GM10248 (cell line): ENCODE results near the gene PIK3AP1.

Source experiments
- CTCF ChIA-PET: fragments of 300-600 bp; sonication (Branson Sonifier 250); formaldehyde crosslinking; extraction: SDS; loops from one replicate; lab custom pipeline; 2021; ENCODE audit warnings: antibody characterized with exemption; lab: Yijun Ruan, JAX
- POLR2A ChIA-PET: fragments of 350-650 bp; sonication (Branson Sonifier 250); formaldehyde crosslinking; extraction: SDS; loops from one replicate; lab custom pipeline; 2020; ENCODE audit warnings: antibody characterized with exemption; lab: Yijun Ruan, JAX
- DNase-seq: peaks from one replicate; pipeline ENCODE4 v3.0.0; 2012; ENCODE audit errors: extremely low spot score
- CTCF ChIP-seq: IDR thresholded peaks from 2 replicates; pipeline ENCODE4 v1.5.1; 2012; ENCODE audit warnings: mild to moderate bottlenecking, low read depth; ENCODE audit errors: extremely low read depth, missing control alignments, control extremely low read depth

PIK3AP1 gene

GRCh38 chr10:96646751-96647166 is 73.6 kb downstream of the PIK3AP1 start:
- ChIA-PET POLR2A (no interaction called here), CTCF (interaction anchor here (0.9 to 2.8 kb wide), 4 partner anchors 20 to 186 kb away, joined by 3 to 10 read pairs (median 5); partner anchors contain the start of gene LCOR)
- no peak for TF ChIP-seq CTCF
- DNase-seq: no peak

- ChIA-PET POLR2A (no interaction called here), CTCF (interaction anchor here (0.9 to 2.8 kb wide), 4 partner anchors 20 to 186 kb away, joined by 3 to 10 read pairs (median 5); partner anchors contain the start of gene LCOR)
- DNase-seq: no peak
- no peak for TF ChIP-seq CTCF
These were observed 74.0 kb downstream of the PIK3AP1 start for GRCh38 chr10:96646301-96646700.

- peak; percentile 46 for DNase-seq
- ChIA-PET POLR2A (no interaction called here), CTCF (interaction anchor here (0.7 to 2.8 kb wide), 4 partner anchors 19 to 73 kb away, joined by 3 to 10 read pairs (median 6); no protein-coding TSS in a partner anchor)
- TF ChIP-seq CTCF: no peak
These were observed 75.1 kb downstream of the PIK3AP1 start for GRCh38 chr10:96645191-96645721.

DNA sequence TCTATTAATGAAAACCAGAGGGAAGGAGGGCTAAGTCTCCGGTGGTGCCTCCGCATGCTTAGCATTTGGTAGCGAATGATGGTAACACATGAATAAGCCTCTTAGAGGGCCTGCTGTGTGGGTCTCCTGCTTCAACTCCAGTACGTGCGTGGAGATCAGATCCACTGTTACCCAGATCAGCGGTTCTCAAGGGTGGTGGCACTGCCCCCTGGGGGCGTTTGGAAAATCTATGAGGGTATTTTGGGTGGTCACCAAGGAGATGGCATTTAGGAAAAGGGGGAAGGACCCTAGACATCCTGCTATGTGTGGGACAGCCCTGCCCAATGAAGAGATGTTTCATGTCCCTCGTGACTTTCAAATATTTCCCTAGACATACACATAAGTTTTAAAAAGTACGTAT is 76.4 kb downstream of the PIK3AP1 start:
- ChIA-PET CTCF (interaction anchor here (0.8 to 4.4 kb wide), 22 partner anchors 8 to 381 kb away, joined by 3 to 39 read pairs (median 6); no protein-coding TSS in a partner anchor), POLR2A (no interaction called here)
- TF ChIP-seq CTCF: peak; percentile 25

GRCh38 chr10:96642973-96643372 is 77.3 kb downstream of the PIK3AP1 start:
- ChIA-PET POLR2A (no interaction called here), CTCF (interaction anchor here (0.6 to 4.4 kb wide), 36 partner anchors 9 to 382 kb away, joined by 3 to 39 read pairs (median 4); partner anchors contain the start of gene PIK3AP1)
- DNase-seq: peak; percentile 58
- peak; percentile 74 for TF ChIP-seq CTCF

More for the DNA sequence above, 76.4 kb downstream of the PIK3AP1 start:
- no peak for DNase-seq

DNA sequence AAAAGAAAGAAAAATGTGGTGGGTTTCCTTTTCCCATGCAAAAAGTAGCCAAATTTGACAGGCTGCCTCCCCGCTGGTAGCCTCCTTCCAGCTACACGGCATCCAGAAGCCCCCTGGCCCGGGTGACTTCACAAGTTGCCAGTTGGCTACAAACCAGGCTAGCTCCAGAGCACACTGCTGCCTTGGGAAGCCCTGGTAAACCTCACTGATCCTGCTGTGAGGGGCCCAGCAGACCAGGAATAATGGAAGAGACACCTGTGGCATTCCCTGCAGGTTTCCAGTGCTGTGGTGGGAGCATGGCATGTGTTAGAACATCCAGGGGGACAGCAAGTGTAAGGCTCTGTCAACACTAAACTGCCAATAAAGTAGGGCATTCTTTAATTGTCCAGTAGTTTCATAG is 77.8 kb downstream of the PIK3AP1 start:
- CTCF ChIA-PET: interaction anchor here (0.7 to 4.4 kb wide), 25 partner anchors 9 to 383 kb away, joined by 3 to 39 read pairs (median 6); partner anchors contain the start of gene PIK3AP1

More for the DNA sequence above, 77.8 kb downstream of the PIK3AP1 start:
- DNase-seq: no peak
- POLR2A ChIA-PET: no interaction called here
- no peak for TF ChIP-seq CTCF
